ENCODE data around the gene NLRP4. TPM values are rescaled to one million over a fixed set of nuclear protein-coding genes. Genes with fewer than 3 reads are reported as not detected.
"Not testable (repeated sequence)": the region's sequence is repeated elsewhere in the genome, so short reads cannot be mapped to it uniquely, and the experiment has no call there.

Gene NLRP4
- total and polyA plus RNA-seq, 2 experiments from 2014 or later: not detected

DNA sequence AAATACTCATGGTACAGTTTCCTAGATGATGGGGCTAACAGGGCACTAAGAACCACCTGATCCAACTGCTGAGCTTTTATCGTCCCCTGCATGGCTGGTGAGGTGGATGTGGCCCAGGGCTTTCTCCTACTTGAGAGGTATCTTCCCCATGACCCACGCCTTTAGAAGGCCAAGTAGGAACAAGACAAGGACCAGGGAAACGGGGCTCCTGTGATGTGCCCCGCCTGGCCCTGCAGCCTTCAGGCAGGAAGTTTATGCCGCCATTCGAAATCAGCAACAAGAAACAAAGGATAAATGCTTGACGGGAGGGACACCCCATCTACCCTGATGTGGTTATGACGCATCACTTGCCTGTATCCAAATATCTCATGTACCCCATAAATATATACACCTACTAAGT is 91.7 kb downstream of the NLRP4 start (continued):
- TF ChIP-seq, protein P1, sequence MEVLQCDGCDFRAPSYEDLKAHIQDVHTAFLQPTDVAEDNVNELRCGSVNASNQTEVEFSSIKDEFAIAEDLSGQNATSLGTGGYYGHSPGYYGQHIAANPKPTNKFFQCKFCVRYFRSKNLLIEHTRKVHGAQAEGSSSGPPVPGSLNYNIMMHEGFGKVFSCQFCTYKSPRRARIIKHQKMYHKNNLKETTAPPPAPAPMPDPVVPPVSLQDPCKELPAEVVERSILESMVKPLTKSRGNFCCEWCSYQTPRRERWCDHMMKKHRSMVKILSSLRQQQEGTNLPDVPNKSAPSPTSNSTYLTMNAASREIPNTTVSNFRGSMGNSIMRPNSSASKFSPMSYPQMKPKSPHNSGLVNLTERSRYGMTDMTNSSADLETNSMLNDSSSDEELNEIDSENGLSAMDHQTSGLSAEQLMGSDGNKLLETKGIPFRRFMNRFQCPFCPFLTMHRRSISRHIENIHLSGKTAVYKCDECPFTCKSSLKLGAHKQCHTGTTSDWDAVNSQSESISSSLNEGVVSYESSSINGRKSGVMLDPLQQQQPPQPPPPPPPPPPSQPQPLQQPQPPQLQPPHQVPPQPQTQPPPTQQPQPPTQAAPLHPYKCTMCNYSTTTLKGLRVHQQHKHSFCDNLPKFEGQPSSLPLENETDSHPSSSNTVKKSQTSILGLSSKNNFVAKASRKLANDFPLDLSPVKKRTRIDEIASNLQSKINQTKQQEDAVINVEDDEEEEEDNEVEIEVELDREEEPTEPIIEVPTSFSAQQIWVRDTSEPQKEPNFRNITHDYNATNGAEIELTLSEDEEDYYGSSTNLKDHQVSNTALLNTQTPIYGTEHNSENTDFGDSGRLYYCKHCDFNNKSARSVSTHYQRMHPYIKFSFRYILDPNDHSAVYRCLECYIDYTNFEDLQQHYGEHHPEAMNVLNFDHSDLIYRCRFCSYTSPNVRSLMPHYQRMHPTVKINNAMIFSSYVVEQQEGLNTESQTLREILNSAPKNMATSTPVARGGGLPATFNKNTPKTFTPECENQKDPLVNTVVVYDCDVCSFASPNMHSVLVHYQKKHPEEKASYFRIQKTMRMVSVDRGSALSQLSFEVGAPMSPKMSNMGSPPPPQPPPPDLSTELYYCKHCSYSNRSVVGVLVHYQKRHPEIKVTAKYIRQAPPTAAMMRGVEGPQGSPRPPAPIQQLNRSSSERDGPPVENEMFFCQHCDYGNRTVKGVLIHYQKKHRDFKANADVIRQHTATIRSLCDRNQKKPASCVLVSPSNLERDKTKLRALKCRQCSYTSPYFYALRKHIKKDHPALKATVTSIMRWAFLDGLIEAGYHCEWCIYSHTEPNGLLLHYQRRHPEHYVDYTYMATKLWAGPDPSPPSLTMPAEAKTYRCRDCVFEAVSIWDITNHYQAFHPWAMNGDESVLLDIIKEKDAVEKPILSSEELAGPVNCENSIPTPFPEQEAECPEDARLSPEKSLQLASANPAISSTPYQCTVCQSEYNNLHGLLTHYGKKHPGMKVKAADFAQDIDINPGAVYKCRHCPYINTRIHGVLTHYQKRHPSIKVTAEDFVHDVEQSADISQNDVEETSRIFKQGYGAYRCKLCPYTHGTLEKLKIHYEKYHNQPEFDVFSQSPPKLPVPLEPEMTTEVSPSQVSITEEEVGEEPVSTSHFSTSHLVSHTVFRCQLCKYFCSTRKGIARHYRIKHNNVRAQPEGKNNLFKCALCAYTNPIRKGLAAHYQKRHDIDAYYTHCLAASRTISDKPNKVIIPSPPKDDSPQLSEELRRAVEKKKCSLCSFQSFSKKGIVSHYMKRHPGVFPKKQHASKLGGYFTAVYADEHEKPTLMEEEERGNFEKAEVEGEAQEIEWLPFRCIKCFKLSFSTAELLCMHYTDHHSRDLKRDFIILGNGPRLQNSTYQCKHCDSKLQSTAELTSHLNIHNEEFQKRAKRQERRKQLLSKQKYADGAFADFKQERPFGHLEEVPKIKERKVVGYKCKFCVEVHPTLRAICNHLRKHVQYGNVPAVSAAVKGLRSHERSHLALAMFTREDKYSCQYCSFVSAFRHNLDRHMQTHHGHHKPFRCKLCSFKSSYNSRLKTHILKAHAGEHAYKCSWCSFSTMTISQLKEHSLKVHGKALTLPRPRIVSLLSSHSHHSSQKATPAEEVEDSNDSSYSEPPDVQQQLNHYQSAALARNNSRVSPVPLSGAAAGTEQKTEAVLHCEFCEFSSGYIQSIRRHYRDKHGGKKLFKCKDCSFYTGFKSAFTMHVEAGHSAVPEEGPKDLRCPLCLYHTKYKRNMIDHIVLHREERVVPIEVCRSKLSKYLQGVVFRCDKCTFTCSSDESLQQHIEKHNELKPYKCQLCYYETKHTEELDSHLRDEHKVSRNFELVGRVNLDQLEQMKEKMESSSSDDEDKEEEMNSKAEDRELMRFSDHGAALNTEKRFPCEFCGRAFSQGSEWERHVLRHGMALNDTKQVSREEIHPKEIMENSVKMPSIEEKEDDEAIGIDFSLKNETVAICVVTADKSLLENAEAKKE (CRISPR knock-in tag; IDR thresholded peaks at IDR 0.05): no peak
- TF ChIP-seq NANOG (IDR thresholded peaks at IDR 0.05; ENCODE audit: borderline replicate concordance): no peak
- no peak for TF ChIP-seq EZH2phosphoT487 (IDR thresholded peaks at IDR 0.05; ENCODE audit: unreplicated experiment)

GRCh38 chr19:55929258-55929657 is 92.9 kb downstream of the NLRP4 start:
- H3K27ac Mint-ChIP-seq; ATAC-seq; H3K4me1 Mint-ChIP-seq; H3K4me2 ChIP-seq; H4K20me1 ChIP-seq (replicated peaks; ENCODE audit: insufficient read depth); H3K27me3 Mint-ChIP-seq (ENCODE audit: insufficient read depth, low read depth, poor library complexity); H2AFZ ChIP-seq; H3K4me1 ChIP-seq (ENCODE audit: insufficient read depth); H3K4me3 ChIP-seq; H3F3A ChIP-seq (replicated peaks; ENCODE audit: low read depth); DNase-seq (ENCODE audit: low spot score); H3K9me2 ChIP-seq (ENCODE audit: insufficient read depth); H3K27me3 ChIP-seq (ENCODE audit: insufficient read depth); H3K27ac ChIP-seq (ENCODE audit: low read depth); H3K79me2 ChIP-seq (replicated peaks; ENCODE audit: insufficient read depth); H3K4me3 Mint-ChIP-seq: not testable (repeated sequence)
- H3K9me3 Mint-ChIP-seq: peaks cover 97% of the 10 kb centered on the region
- H3K36me3 Mint-ChIP-seq (ENCODE audit: low read depth): peaks cover 33% of the 10 kb centered on the region
- H3K36me3 ChIP-seq (ENCODE audit: insufficient read depth): peaks cover 12% of the 10 kb centered on the region

GRCh38 chr19:55930996-55931515 is 94.7 kb downstream of the NLRP4 start:
- ATAC-seq: no peak
- Histone ChIP-seq H4K20me1 (replicated peaks; ENCODE audit: insufficient read depth) (no peaks in the 10 kb centered on the region), H3F3A (replicated peaks; ENCODE audit: low read depth) (no peaks in the 10 kb centered on the region), H3K27me3 (ENCODE audit: insufficient read depth) (no peaks in the 10 kb centered on the region), H3K27ac (ENCODE audit: low read depth) (no peak overlapping the region), H3K79me2 (replicated peaks; ENCODE audit: insufficient read depth) (no peaks in the 10 kb centered on the region), H3K4me3 (no peak overlapping the region), H3K9me2 (ENCODE audit: insufficient read depth) (no peaks in the 10 kb centered on the region), H3K4me2 (no peak overlapping the region), H3K4me1 (ENCODE audit: insufficient read depth) (no peaks in the 10 kb centered on the region), H2AFZ (no peak overlapping the region), H3K36me3 (ENCODE audit: insufficient read depth) (peaks cover 7% of the 10 kb centered on the region)
- H3K9me3 Mint-ChIP-seq: peaks cover 97% of the 10 kb centered on the region
- H3K4me1 Mint-ChIP-seq: no peaks in the 10 kb centered on the region
- no peak overlapping the region for H3K27ac Mint-ChIP-seq
- DNase-seq (ENCODE audit: low spot score): no peak
- peaks cover 2% of the 10 kb centered on the region for H3K27me3 Mint-ChIP-seq (ENCODE audit: insufficient read depth, low read depth, poor library complexity)
- H3K36me3 Mint-ChIP-seq (ENCODE audit: low read depth): peaks cover 42% of the 10 kb centered on the region
- H3K4me3 Mint-ChIP-seq: no peak overlapping the region
- TF ChIP-seq JUNB (IDR thresholded peaks at IDR 0.05; ENCODE audit: unreplicated experiment) (no peak), EZH2 (IDR thresholded peaks at IDR 0.05; ENCODE audit: low read depth, unreplicated experiment) (no peak)
- TF ChIP-seq, protein P2, sequence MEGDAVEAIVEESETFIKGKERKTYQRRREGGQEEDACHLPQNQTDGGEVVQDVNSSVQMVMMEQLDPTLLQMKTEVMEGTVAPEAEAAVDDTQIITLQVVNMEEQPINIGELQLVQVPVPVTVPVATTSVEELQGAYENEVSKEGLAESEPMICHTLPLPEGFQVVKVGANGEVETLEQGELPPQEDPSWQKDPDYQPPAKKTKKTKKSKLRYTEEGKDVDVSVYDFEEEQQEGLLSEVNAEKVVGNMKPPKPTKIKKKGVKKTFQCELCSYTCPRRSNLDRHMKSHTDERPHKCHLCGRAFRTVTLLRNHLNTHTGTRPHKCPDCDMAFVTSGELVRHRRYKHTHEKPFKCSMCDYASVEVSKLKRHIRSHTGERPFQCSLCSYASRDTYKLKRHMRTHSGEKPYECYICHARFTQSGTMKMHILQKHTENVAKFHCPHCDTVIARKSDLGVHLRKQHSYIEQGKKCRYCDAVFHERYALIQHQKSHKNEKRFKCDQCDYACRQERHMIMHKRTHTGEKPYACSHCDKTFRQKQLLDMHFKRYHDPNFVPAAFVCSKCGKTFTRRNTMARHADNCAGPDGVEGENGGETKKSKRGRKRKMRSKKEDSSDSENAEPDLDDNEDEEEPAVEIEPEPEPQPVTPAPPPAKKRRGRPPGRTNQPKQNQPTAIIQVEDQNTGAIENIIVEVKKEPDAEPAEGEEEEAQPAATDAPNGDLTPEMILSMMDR (conservative IDR thresholded peaks at IDR 0.05; ENCODE audit: low read depth in 2 of 2): no peak

Measured in GM23338 (cell line).